Neural crest cell (in vitro differentiated cells): Measurements from ENCODE around the gene NCBP2. TPM values are rescaled to one million over a fixed set of nuclear protein-coding genes. Genes with fewer than 3 reads are reported as not detected.

ENCODE experiments used
- DNase-seq: peaks from one replicate; pipeline ENCODE4 v3.0.0; 2021; ENCODE audit warnings: low read depth, mixed read lengths, low spot score
- H3K27ac Mint-ChIP-seq: one replicate; pipeline ENCODE4 v1.8.0; 2021; ENCODE audit warnings: mild to moderate bottlenecking, mixed read lengths; ENCODE audit not compliant: unreplicated experiment
- H3K27me3 Mint-ChIP-seq: 2 replicates; pipeline ENCODE4 v1.8.0; 2021; ENCODE audit warnings: low read depth, mild to moderate bottlenecking, mixed read lengths
- H3K36me3 Mint-ChIP-seq: 2 replicates; pipeline ENCODE4 v1.8.0; 2021; ENCODE audit warnings: low read depth, mild to moderate bottlenecking, mixed read lengths
- H3K4me1 Mint-ChIP-seq: 2 replicates; pipeline ENCODE4 v1.8.0; 2021; ENCODE audit warnings: mixed read lengths
- H3K4me3 Mint-ChIP-seq: one replicate; pipeline ENCODE4 v1.8.0; 2021; ENCODE audit warnings: mild to moderate bottlenecking, mixed read lengths
- H3K9me3 Mint-ChIP-seq: 2 replicates; pipeline ENCODE4 v1.8.0; 2021; ENCODE audit warnings: mixed read lengths
- CTCF ChIP-seq: fragments of 200-600 bp; sonication (generic); conservative IDR thresholded peaks from 2 replicates; pipeline ENCODE4 v1.5.0; 2021; ENCODE audit warnings: antibody characterized with exemption, mild to moderate bottlenecking
- total RNA-seq: library from RNA; stranded (reverse); gene quantifications from 2 replicates; pipeline ENCODE4 v1.2.1, GENCODE V29; 2021

NCBP2 gene
- total RNA-seq, 1 donor from 2014 or later: 117 TPM

- H3K36me3 Mint-ChIP-seq: peaks cover 4% of the 10 kb centered on the region
Observed at GRCh38 chr3:196987022-196987421, 44.7 kb upstream of the NCBP2 start.

GRCh38 chr3:196985954-196986885 is 43.9 kb upstream of the NCBP2 start:
- Mint-ChIP-seq H3K27ac (no peak overlapping the region), H3K4me1 (no peaks in the 10 kb centered on the region), H3K9me3 (peaks cover 9% of the 10 kb centered on the region), H3K4me3 (no peak overlapping the region), H3K27me3 (no peaks in the 10 kb centered on the region), H3K36me3 (peaks cover 9% of the 10 kb centered on the region)
- peak; percentile 38 for TF ChIP-seq CTCF
- no peak for DNase-seq

More at GRCh38 chr3:196987022-196987421, 44.7 kb upstream of the NCBP2 start:
- Mint-ChIP-seq H3K4me1 (no peaks in the 10 kb centered on the region), H3K27me3 (no peaks in the 10 kb centered on the region), H3K4me3 (no peak overlapping the region), H3K27ac (no peak overlapping the region), H3K9me3 (peaks cover 5% of the 10 kb centered on the region)
- DNase-seq: no peak
- no peak for TF ChIP-seq CTCF

GRCh38 chr3:196985298-196985697 is 43.0 kb upstream of the NCBP2 start:
- H3K36me3 Mint-ChIP-seq: peaks cover 9% of the 10 kb centered on the region
- TF ChIP-seq CTCF: no peak
- no peaks in the 10 kb centered on the region for H3K27me3 Mint-ChIP-seq
- H3K9me3 Mint-ChIP-seq: peaks cover 9% of the 10 kb centered on the region
- no peak for DNase-seq
- H3K4me1 Mint-ChIP-seq: no peaks in the 10 kb centered on the region
- H3K27ac Mint-ChIP-seq: no peak overlapping the region
- no peak overlapping the region for H3K4me3 Mint-ChIP-seq

GRCh38 chr3:196983186-196983585 is 40.9 kb upstream of the NCBP2 start:
- H3K4me1 Mint-ChIP-seq: peaks cover 7% of the 10 kb centered on the region
- H3K36me3 Mint-ChIP-seq: peaks cover 9% of the 10 kb centered on the region
- no peaks in the 10 kb centered on the region for H3K27me3 Mint-ChIP-seq
- no peak overlapping the region for H3K4me3 Mint-ChIP-seq
- no peak for TF ChIP-seq CTCF
- H3K27ac Mint-ChIP-seq: no peak overlapping the region
- peaks cover 9% of the 10 kb centered on the region for H3K9me3 Mint-ChIP-seq
- DNase-seq: no peak

- H3K27me3 Mint-ChIP-seq: no peaks in the 10 kb centered on the region
- no peak overlapping the region for H3K27ac Mint-ChIP-seq
- no peak overlapping the region for H3K4me3 Mint-ChIP-seq
- TF ChIP-seq CTCF: no peak
- no peak for DNase-seq
- H3K9me3 Mint-ChIP-seq: peaks cover 9% of the 10 kb centered on the region
- H3K4me1 Mint-ChIP-seq: peaks cover 7% of the 10 kb centered on the region
- H3K36me3 Mint-ChIP-seq: peaks cover 9% of the 10 kb centered on the region
Observed at GRCh38 chr3:196981657-196982056, 39.3 kb upstream of the NCBP2 start.
